GM12878 (cell line): ENCODE data around the gene SLC35G1. TPM values are rescaled to one million over a fixed set of nuclear protein-coding genes. Genes with fewer than 3 reads are reported as not detected.

Source experiments
- ATAC-seq: fragments of 200-7000 bp; cut with Tn5 transposase; 3 replicates; pipeline ENCODE4 v1.9.1; 2020; ENCODE audit warnings: mild to moderate bottlenecking, moderate library complexity
- BruUV-seq: library from RNA; stranded (reverse); fragments of 400-500 nt; replicated peaks from 2 replicates; lab custom pipeline; 2021; lab: Mats Ljungman, UMichigan
- CTCF ChIA-PET: fragments of 300-600 bp; sonication (Branson Sonifier 250); formaldehyde crosslinking; extraction: SDS; loops from one replicate; lab custom pipeline; 2021; ENCODE audit warnings: inconsistent platforms; lab: Yijun Ruan, JAX
- POLR2A ChIA-PET: fragments of 350-600 bp; formaldehyde crosslinking; extraction: SDS; loops from one replicate; lab custom pipeline; 2021; ENCODE audit warnings: inconsistent platforms; lab: Charles Lee
- RAD21 ChIA-PET: fragments of 300-600 bp; sonication (Branson Sonifier 250); formaldehyde crosslinking; loops from one replicate; lab custom pipeline; 2023; ENCODE audit warnings: antibody characterized with exemption; ENCODE audit not compliant: unreplicated experiment; lab: Charles Lee
- SMC1A ChIA-PET: fragments of 300-600 bp; sonication (Branson Sonifier 250); formaldehyde crosslinking; loops from one replicate; lab custom pipeline; 2023; ENCODE audit not compliant: unreplicated experiment, uncharacterized antibody; lab: Charles Lee
- DNase-seq: peaks from one replicate; pipeline ENCODE4 v3.0.0-alpha.2; 2011; ENCODE audit warnings: low read depth, low spot score
- FAIRE-seq: peaks from 3 replicates; lab custom pipeline; 2011; peaks lifted over from hg19 to GRCh38; lab: Jason Lieb, UNC
- H2AFZ ChIP-seq: 2 replicates; pipeline ENCODE4 v1.6.0; 2011; ENCODE audit warnings: low read depth, low read length, control low read depth; ENCODE audit not compliant: control insufficient read depth
- H3K27ac ChIP-seq: 2 replicates; pipeline ENCODE4 v1.5.1; 2011; ENCODE audit warnings: control low read depth; ENCODE audit not compliant: control insufficient read depth, insufficient read depth
- H3K27me3 ChIP-seq, 2 experiments: replicated peaks in 1 of 2; 2 replicates each; pipeline versions ENCODE4 v1.6.0 to v1.6.1; 2011; ENCODE audit warnings: low read length in 1 of 2; ENCODE audit not compliant: control insufficient read depth in 2 of 2, insufficient read depth in 2 of 2
- H3K36me3 ChIP-seq, 2 experiments: 2 replicates each; pipeline ENCODE4 v1.5.1; 2011; ENCODE audit warnings: low read length in 1 of 2; ENCODE audit not compliant: control insufficient read depth in 2 of 2, insufficient read depth in 2 of 2
- H3K4me1 ChIP-seq: 2 replicates; pipeline ENCODE4 v1.6.1; 2011; ENCODE audit warnings: mild to moderate bottlenecking, low read length, moderate library complexity, mixed read lengths; ENCODE audit not compliant: control insufficient read depth, insufficient read depth
- H3K4me2 ChIP-seq: 2 replicates; pipeline ENCODE4 v1.6.0; 2011; ENCODE audit warnings: control low read depth; ENCODE audit not compliant: control insufficient read depth, insufficient read depth
- H3K4me3 ChIP-seq: fragments of 200-600 bp; sonication (generic); 2 replicates; pipeline ENCODE4 v1.5.1; 2016
- H3K79me2 ChIP-seq: 2 replicates; pipeline ENCODE4 v1.6.0; 2011; ENCODE audit warnings: low read length; ENCODE audit not compliant: control insufficient read depth, insufficient read depth
- H3K9ac ChIP-seq: 2 replicates; pipeline ENCODE4 v1.8.0; 2011; ENCODE audit warnings: low read length, control low read depth, mixed read lengths; ENCODE audit not compliant: control insufficient read depth, insufficient read depth
- H3K9me3 ChIP-seq: replicated peaks from 3 replicates; pipeline ENCODE4 v1.5.1; 2011; ENCODE audit warnings: mild to moderate bottlenecking, low read length; ENCODE audit not compliant: control insufficient read depth, insufficient read depth
- H4K20me1 ChIP-seq: 2 replicates; pipeline ENCODE4 v1.6.0; 2011; ENCODE audit not compliant: control insufficient read depth, insufficient read depth
- E2F8 ChIP-seq: fragments of 450-650 bp; IDR thresholded peaks from 2 replicates; pipeline ENCODE4 v1.6.1; 2018; ENCODE audit warnings: mild to moderate bottlenecking, low read depth, moderate library complexity; ENCODE audit not compliant: partially characterized antibody
- EED ChIP-seq: sonication (generic); IDR thresholded peaks from 2 replicates; pipeline ENCODE4 v1.6.1; 2016; ENCODE audit warnings: antibody characterized with exemption, low read depth
- MYB ChIP-seq: fragments of 150-350 bp; IDR thresholded peaks from 2 replicates; pipeline ENCODE4 v1.6.1; 2014; ENCODE audit warnings: mild to moderate bottlenecking, low read depth, low read length, borderline replicate concordance
- NBN ChIP-seq: fragments of 450-650 bp; IDR thresholded peaks from 2 replicates; pipeline ENCODE4 v1.6.1; 2016
- RAD21 ChIP-seq: IDR thresholded peaks from 2 replicates; pipeline ENCODE4 v1.6.1; 2011; ENCODE audit warnings: mild to moderate bottlenecking, low read depth, low read length, moderate library complexity; ENCODE audit not compliant: insufficient read depth
- SMAD1 ChIP-seq: fragments of 450-650 bp; IDR thresholded peaks from 2 replicates; pipeline ENCODE4 v1.6.1; 2018; ENCODE audit warnings: mild to moderate bottlenecking, low read depth; ENCODE audit not compliant: partially characterized antibody
- SMAD5 ChIP-seq: IDR thresholded peaks from 2 replicates; pipeline ENCODE4 v1.6.1; 2016; ENCODE audit warnings: antibody characterized with exemption, low read depth
- WGBS: methylation state at CpG from one replicate; pipeline ENCODE4 v1.1.6; 2016; ENCODE audit warnings: low lambda C conversion rate; ENCODE audit not compliant: insufficient replicate concordance, insufficient coverage; ENCODE audit errors: missing lambda C conversion rate; 5-methylcytosine and 5-hydroxymethylcytosine counted together
- in situ Hi-C: fragments of 300-500 bp; cut with MboI; formaldehyde crosslinking; loops from 9 replicates; pipeline ENCODE4 v1.14.3; 2018; ENCODE audit warnings: mixed read lengths
- intact Hi-C: fragments of 100-400 bp; cut with micrococcal nuclease; formaldehyde crosslinking; loops from one replicate; pipeline ENCODE4 v1.14.2; 2022; ENCODE audit not compliant: unreplicated experiment
- polyA plus RNA-seq, 11 experiments: library from polyadenylated mRNA; depleted of rRNA in 4 of 11; unstranded in 6 of 11; stranded (reverse) in 5 of 11; fragments of >200 nt; fragmentation: Nextera tagmentation in 4 of 11; fragmentation: Illumina TruSeq in 1 of 11; extraction: Ambion mirVana in 4 of 11; extraction: Trizol in 1 of 11; gene quantifications; 1 replicate in 1 of 11; 2 replicates in 10 of 11; pipeline versions ENCODE4 v1.2.1 to v1.2.3, GENCODE V29; 2011 to 2016; ENCODE audit warnings: inconsistent platforms in 2 of 11, missing spikeins in 2 of 11, low read depth in 1 of 11
- total RNA-seq, 4 experiments: library from RNA; depleted of rRNA in 3 of 4; stranded (reverse); fragments of >200 nt in 3 of 4; fragmentation: Illumina TruSeq in 1 of 4; extraction: Trizol in 1 of 4; gene quantifications; 2 replicates each; pipeline versions ENCODE4 v1.2.1 to v1.2.3, GENCODE V29; 2013 to 2021
- TF ChIP-seq, protein P1 (sequence below): fragments of 450-650 bp; IDR thresholded peaks from 2 replicates; pipeline ENCODE4 v1.6.1; 2017; ENCODE audit warnings: mild to moderate bottlenecking, low read depth, inconsistent platforms; ENCODE audit not compliant: poor library complexity, severe bottlenecking
- TF ChIP-seq, protein P2 (sequence below): fragments of 450-650 bp; IDR thresholded peaks from 2 replicates; pipeline ENCODE4 v1.6.1; 2014; ENCODE audit warnings: mild to moderate bottlenecking
- TF ChIP-seq, protein P3 (sequence below): IDR thresholded peaks from 2 replicates; pipeline ENCODE4 v1.6.1; 2011; ENCODE audit warnings: borderline replicate concordance, low read depth, mild to moderate bottlenecking, moderate library complexity, mixed read lengths, low read length; ENCODE audit not compliant: insufficient read depth; ENCODE audit errors: extremely low read length

Gene SLC35G1
- total and polyA plus RNA-seq, 10 of the 15 experiments (the other 5 are each of a cell fraction or from before 2014, with no cell fraction given) = 1.7 to 8.8 (median 6.7) TPM

- Histone ChIP-seq H3K27me3 (no peaks in the 10 kb centered on the region), H3K4me1 (no peaks in the 10 kb centered on the region), H3K79me2 (no peaks in the 10 kb centered on the region), H3K4me3 (no peak overlapping the region), H3K9me3 (no peaks in the 10 kb centered on the region), H3K4me2 (no peak overlapping the region), H3K9ac (no peak overlapping the region), H3K27ac (no peak overlapping the region), H3K36me3 (no peaks in the 10 kb centered on the region), H4K20me1 (no peaks in the 10 kb centered on the region), H2AFZ (no peak overlapping the region)
- ChIA-PET SMC1A (interaction anchor here (1.1 to 1.5 kb wide), 3 partner anchors 26 to 41 kb away, joined by 3 to 7 read pairs (median 3); no protein-coding TSS in a partner anchor), POLR2A (no interaction called here), RAD21 (interaction anchor here (1.0 kb wide), 1 partner anchor 29 kb away, joined by 3 read pairs; no protein-coding TSS in a partner anchor), CTCF (interaction anchor here (1.0 kb wide), 2 partner anchors 154 to 346 kb away, joined by 3 read pairs; partner anchors contain the start of gene FRA10AC1)
- WGBS = 37% methylated on average over 10 of the region's 10 CpGs
- no peak for ATAC-seq
- intact Hi-C loops (loop anchor here (5.0 kb wide), 1 partner anchor 159 kb away; no protein-coding TSS in a partner anchor), in situ Hi-C loops (no loop called here)
- BruUV-seq = no TSS peak
- no peak for FAIRE-seq
- DNase-seq = no peak
- TF ChIP-seq, protein P1, sequence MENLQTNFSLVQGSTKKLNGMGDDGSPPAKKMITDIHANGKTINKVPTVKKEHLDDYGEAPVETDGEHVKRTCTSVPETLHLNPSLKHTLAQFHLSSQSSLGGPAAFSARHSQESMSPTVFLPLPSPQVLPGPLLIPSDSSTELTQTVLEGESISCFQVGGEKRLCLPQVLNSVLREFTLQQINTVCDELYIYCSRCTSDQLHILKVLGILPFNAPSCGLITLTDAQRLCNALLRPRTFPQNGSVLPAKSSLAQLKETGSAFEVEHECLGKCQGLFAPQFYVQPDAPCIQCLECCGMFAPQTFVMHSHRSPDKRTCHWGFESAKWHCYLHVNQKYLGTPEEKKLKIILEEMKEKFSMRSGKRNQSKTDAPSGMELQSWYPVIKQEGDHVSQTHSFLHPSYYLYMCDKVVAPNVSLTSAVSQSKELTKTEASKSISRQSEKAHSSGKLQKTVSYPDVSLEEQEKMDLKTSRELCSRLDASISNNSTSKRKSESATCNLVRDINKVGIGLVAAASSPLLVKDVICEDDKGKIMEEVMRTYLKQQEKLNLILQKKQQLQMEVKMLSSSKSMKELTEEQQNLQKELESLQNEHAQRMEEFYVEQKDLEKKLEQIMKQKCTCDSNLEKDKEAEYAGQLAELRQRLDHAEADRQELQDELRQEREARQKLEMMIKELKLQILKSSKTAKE = no peak
- no peak for TF ChIP-seq E2F8
- TF ChIP-seq NBN = no peak
- TF ChIP-seq, protein P2, sequence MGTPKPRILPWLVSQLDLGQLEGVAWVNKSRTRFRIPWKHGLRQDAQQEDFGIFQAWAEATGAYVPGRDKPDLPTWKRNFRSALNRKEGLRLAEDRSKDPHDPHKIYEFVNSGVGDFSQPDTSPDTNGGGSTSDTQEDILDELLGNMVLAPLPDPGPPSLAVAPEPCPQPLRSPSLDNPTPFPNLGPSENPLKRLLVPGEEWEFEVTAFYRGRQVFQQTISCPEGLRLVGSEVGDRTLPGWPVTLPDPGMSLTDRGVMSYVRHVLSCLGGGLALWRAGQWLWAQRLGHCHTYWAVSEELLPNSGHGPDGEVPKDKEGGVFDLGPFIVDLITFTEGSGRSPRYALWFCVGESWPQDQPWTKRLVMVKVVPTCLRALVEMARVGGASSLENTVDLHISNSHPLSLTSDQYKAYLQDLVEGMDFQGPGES = no peak
- TF ChIP-seq, protein P3, sequence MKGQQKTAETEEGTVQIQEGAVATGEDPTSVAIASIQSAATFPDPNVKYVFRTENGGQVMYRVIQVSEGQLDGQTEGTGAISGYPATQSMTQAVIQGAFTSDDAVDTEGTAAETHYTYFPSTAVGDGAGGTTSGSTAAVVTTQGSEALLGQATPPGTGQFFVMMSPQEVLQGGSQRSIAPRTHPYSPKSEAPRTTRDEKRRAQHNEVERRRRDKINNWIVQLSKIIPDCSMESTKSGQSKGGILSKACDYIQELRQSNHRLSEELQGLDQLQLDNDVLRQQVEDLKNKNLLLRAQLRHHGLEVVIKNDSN = no peak
- no peak for TF ChIP-seq MYB
- TF ChIP-seq EED = no peak
- no peak for TF ChIP-seq SMAD5
- no peak for TF ChIP-seq SMAD1
- no peak for TF ChIP-seq RAD21
Observed at GRCh38 chr10:93856349-93857145, 37.2 kb upstream of the SLC35G1 start.
